A549 treated with GW870086 at 1 μM for 4 hours (cell line): ENCODE data around the gene C16orf82. TPM values are rescaled to one million over a fixed set of nuclear protein-coding genes. Genes with fewer than 3 reads are reported as not detected.

Experiments used
- total RNA-seq: library from RNA; stranded (reverse); fragments of 200-300 nt; extraction: Qiagen RNA extraction; gene quantifications from 5 replicates; pipeline ENCODE4 v1.2.3, GENCODE V29; 2022; ENCODE audit warnings: low read depth

The C16orf82 gene
- not detected in 5 replicates for total RNA-seq

DNA sequence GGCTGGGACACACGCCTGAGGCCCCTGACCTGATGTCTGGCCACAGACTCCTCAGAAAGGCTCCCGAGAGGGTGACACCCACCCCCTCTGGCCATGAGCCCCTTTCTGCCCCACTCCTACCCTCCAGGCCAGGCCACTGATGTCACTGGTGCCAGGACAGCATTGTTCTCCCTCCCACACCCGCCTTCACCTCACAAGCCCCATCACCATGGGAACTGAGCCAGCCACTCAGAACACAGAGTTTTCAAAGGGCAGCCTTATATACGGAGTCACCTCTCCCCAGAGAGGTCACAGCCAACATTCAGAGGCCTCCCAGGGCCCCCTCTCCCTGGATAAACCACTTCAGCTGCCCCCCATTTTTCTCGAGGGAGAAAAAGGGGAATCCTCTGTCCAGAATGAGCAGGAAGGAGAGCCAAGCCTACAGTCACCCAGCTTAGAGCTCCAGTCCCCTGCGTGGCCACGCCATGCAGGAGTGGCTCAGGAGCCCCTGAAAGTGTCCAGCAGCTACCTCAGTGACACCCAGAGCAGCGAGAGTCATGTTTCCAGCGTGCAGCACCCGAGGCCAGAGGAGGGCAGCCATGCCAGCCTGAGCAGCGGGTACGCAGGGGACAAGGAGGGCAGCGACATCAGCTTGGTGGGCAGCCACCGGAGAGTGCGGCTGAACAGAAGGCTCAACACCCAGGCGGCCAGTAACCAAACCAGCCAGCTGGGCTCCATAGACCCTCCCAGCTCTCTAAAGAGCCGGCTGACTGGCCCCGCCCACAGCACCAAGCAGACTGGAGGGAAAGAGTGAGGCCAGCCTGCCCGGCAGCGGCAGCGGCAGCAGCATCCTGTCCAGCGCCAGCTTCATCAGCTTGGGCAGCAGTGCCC lies at the start of gene C16orf82:
TSS of gene C16orf82 (plus strand) at position 260 of the 870 bp plus-strand sequence.

Other genes with a start within 250 kb of the C16orf82 start
- gene KDM8, start 136.6 kb downstream of the C16orf82 start, total RNA-seq = 1.8 to 3.0 TPM (median 2.3 TPM) in 5 replicates
- gene NSMCE1, start 201.8 kb downstream of the C16orf82 start, total RNA-seq = 55.8 to 64.7 TPM (median 58.7 TPM) in 5 replicates
- 34.2 to 43.1 TPM (median 39.4 TPM) in 5 replicates for gene IL4R, start 247.0 kb downstream of the C16orf82 start, total RNA-seq